ENCODE results near the gene KIF15. TPM values are rescaled to one million over a fixed set of nuclear protein-coding genes. Genes with fewer than 3 reads are reported as not detected.

Gene KIF15, protein sequence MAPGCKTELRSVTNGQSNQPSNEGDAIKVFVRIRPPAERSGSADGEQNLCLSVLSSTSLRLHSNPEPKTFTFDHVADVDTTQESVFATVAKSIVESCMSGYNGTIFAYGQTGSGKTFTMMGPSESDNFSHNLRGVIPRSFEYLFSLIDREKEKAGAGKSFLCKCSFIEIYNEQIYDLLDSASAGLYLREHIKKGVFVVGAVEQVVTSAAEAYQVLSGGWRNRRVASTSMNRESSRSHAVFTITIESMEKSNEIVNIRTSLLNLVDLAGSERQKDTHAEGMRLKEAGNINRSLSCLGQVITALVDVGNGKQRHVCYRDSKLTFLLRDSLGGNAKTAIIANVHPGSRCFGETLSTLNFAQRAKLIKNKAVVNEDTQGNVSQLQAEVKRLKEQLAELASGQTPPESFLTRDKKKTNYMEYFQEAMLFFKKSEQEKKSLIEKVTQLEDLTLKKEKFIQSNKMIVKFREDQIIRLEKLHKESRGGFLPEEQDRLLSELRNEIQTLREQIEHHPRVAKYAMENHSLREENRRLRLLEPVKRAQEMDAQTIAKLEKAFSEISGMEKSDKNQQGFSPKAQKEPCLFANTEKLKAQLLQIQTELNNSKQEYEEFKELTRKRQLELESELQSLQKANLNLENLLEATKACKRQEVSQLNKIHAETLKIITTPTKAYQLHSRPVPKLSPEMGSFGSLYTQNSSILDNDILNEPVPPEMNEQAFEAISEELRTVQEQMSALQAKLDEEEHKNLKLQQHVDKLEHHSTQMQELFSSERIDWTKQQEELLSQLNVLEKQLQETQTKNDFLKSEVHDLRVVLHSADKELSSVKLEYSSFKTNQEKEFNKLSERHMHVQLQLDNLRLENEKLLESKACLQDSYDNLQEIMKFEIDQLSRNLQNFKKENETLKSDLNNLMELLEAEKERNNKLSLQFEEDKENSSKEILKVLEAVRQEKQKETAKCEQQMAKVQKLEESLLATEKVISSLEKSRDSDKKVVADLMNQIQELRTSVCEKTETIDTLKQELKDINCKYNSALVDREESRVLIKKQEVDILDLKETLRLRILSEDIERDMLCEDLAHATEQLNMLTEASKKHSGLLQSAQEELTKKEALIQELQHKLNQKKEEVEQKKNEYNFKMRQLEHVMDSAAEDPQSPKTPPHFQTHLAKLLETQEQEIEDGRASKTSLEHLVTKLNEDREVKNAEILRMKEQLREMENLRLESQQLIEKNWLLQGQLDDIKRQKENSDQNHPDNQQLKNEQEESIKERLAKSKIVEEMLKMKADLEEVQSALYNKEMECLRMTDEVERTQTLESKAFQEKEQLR (N-terminal part only)
- 0.53 TPM for total RNA-seq

DNA sequence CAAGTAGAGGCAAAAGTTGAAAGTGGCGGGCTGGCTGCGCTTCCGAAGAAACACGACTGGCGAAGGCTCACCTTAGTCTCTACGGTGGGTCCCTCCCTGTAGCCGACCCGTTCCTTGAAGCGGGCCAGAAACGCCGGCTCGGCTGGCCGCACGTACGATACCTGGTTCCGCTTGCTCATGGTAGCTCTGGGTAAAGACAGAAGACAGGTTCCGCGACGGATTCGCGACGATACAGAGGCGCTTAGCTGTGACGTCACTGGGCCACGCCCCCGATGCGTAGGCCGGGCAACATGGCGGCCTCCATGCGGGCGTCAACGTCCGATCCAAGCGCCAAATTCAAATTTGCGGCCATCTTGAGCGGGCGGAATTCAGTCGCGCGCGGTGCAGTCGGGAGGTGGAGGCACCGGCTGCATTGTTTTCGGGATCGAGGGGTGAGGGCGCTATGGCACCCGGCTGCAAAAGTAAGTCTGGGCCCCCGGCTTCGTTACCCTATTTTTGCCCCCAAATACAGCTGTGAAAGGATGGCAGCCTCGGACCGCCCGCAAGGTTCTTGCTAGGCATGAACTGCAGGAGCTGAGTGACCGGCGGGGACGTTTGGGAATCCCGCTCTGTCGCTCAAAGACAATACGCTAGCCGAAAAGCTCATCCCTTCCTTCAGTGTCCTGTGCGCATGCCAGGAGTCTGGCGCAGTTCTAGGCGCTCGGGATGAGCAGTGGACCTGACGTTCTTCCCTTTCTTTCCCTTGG, at the start of gene KIF15, which contains the start of gene KIAA1143:
TSS of gene KIF15 (plus strand) at position 371 of the 746 bp plus-strand sequence. CDS start at position 443, 72 bp downstream.
TSS of gene KIAA1143 (minus strand) at position 196 of the 746 bp plus-strand sequence. CDS start at position 179, 17 bp downstream.
- ATAC-seq (peak; percentile 100), DNase-seq (ENCODE audit: low spot score) (peak; percentile 99)
- intact Hi-C loops (cut with DNase I), result no loop called here

DNA sequence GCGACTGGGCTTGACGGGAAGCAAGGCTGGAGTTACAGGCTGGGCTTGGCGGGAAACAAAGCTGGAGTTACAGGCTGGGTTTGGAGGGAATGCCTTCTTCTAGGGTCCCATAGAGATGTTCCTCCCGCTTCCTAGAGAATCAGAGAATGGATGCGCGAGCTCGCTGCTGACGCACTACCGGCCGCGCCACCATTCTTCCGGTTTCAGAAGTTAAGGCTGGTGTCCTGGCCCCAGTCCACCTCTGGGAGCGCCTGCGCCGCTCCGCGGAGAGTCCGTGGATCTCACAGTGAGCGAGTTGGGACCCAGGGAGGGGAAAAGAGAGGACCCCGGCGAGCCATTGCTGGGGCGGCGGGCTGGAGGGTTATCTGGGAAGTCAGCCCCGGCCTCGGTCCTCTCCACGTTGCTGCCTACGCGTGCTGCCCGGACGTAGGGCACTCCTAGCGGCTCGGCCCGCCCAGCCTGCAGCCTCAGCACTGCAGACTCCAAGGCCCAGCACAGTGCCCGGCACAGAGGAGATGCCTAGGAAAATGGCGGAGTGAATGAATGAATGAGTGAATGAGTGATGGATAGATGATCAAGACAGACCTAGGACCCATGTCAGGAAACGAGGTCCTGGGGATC, 49.0 kb upstream of the KIF15 start, which contains the start of gene ZNF502:
TSS of gene ZNF502 (plus strand) at position 206 of the 621 bp plus-strand sequence. CDS start 7,602 bp downstream, outside the sequence.
- intact Hi-C loops (cut with DNase I), result no loop called here
- DNase-seq (ENCODE audit: low spot score) (peak; percentile 89), ATAC-seq (peak; percentile 99)

DNA sequence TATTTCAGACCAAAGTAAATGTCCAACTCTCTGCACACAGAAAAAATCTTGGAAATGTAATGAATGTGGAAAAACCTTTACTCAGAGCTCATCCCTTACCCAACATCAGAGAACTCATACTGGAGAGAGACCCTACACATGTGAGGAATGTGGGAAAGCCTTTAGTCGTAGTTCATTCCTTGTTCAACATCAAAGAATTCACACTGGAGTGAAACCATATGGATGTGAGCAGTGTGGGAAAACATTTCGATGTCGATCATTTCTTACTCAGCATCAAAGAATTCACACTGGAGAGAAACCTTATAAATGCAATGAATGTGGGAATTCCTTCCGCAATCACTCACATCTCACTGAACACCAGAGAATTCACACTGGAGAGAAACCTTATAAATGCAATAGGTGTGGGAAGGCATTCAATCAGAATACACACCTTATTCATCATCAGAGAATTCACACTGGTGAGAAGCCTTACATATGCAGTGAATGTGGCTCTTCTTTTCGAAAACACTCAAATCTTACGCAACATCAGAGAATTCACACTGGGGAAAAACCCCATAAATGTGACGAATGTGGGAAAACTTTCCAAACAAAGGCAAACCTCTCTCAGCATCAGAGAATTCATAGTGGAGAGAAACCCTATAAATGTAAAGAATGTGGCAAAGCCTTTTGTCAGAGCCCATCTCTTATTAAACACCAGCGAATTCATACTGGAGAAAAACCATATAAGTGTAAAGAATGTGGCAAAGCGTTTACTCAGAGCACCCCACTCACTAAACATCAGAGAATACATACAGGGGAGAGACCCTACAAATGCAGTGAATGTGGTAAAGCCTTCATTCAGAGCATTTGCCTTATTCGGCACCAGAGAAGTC, 40.1 kb upstream of the KIF15 start:
- no peak for ATAC-seq
- intact Hi-C loops (cut with DNase I), result no loop called here

DNA sequence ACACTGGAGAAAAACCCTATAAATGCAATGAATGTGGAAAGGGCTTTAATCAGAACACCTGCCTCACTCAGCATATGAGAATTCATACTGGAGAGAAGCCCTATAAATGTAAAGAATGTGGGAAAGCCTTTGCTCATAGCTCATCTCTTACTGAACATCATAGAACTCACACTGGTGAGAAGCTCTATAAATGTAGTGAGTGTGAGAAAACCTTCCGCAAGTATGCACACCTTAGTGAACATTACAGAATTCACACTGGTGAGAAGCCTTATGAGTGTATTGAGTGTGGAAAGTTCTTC, 39.5 kb upstream of the KIF15 start:
- no peak for ATAC-seq
- intact Hi-C loops (cut with DNase I), result no loop called here
- no peak for DNase-seq (ENCODE audit: low spot score)

More for the DNA sequence above, 40.1 kb upstream of the KIF15 start:
- DNase-seq (ENCODE audit: low spot score), result no peak

DNA sequence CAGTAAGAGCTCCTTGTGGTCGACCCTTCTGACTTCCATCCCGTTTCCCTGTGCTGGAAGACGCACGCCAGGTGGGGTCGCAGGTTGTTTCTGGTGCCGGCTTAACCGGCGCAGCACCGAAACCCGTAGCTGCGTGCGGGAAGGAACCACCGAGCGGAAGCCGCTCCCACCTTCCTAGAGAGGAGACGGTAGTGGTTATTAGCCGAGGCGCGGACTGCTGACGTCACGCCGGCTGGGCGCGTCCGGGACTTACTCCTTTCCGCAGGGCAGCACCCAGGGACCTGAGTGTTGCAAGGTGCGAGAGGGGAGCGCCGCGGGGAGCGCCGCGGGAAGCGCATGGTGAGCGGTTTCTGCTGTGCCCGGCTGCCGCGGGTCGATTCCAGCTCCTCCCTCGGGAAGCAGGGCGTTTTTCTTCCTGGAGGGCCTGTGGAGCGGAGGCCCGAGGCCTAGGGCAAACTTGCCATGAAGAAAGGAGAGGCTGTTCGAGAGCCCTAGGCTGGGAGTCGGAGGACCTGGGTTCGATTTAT, 32.1 kb upstream of the KIF15 start, which contains the start of gene ZNF501:
TSS of gene ZNF501 (plus strand) at position 252 of the 527 bp plus-strand sequence. CDS start 4,787 bp downstream, outside the sequence.
- intact Hi-C loops (cut with DNase I), result no loop called here
- DNase-seq (ENCODE audit: low spot score) (peak; percentile 94), ATAC-seq (peak; percentile 100)

DNA sequence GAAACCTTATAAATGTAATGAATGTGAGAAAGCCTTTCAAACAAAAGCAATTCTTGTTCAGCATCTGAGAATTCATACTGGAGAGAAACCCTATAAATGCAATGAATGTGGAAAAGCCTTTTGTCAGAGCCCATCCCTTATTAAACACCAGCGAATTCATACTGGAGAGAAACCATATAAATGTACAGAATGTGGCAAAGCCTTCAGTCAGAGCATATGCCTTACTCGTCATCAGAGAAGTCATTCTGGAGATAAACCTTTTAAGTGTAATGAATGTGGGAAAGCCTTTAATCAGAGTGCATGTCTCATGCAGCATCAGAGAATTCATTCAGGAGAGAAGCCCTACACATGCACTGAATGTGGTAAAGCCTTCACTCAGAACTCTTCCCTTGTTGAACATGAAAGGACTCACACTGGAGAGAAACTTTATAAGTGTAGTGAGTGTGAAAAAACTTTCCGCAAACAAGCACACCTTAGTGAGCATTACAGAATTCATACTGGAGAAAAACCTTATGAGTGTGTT, 26.9 kb upstream of the KIF15 start:
- ATAC-seq (no peak), DNase-seq (ENCODE audit: low spot score) (no peak)
- intact Hi-C loops (cut with DNase I), result no loop called here

DNA sequence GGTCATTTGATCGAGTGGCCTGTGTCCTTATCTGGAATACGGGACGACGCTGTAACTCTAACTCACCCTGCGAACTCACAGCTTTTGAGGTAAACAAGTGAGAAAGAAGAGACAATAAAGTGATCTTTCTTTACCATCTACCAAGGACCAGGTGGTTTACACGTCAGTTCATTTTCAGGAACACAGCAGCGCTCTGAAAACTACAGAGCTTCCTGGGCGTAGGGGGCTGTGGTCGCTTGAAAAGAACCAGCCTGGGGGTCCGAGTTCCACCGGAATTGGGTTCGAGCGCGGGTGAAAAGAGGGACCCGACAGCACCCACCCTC, 532 bp upstream of the KIF15 start:
- ATAC-seq (no peak), DNase-seq (ENCODE audit: low spot score) (no peak)
- intact Hi-C loops (cut with DNase I), result no loop called here

DNA sequence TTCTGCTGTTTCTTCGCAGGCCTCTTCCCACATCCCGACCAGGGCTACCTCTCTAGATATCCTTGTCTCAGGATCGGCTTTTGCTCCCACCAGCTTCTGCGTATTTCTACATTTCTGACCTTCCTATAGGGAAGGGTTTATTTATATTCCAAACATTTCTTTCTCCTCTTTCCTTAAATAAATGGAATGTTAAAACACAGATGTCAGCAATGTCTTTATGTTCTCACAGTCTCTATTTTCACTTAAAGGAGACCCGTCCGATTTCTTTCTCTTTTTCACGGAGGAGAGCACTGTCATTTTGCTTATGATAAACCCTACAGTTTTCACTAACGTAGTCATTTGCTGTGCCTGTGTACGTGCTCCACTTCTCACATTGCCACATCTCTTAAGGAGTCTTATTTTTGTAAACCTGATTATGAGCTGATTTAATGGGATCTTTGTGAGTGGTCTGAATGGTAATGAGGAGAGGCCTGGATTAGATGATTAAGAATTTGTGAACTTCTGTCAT, 630 bp downstream of the KIF15 start:
- intact Hi-C loops (cut with DNase I), result no loop called here
- ATAC-seq, result no peak
- no peak for DNase-seq (ENCODE audit: low spot score)

DNA sequence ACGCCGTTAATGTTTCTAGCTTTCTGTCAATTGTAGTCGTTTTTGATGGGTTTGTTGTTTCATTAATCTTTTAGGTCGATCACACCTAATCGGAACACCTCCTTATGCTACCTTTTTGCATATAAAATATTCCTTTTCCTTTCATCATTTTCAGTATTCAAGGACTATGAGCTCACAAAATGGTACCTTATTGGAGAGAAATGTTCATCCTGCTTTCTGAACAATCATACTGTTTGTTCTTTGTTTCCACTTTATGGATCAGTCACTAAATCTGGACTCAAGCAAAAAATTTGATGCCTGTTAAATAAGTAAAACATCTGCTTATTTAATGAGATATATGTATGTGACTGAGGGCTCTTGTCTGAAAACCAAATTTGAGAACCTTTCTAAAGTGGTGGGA, 1.1 kb downstream of the KIF15 start:
- intact Hi-C loops (cut with DNase I), result no loop called here
- DNase-seq (ENCODE audit: low spot score), result no peak
- no peak for ATAC-seq

DNA sequence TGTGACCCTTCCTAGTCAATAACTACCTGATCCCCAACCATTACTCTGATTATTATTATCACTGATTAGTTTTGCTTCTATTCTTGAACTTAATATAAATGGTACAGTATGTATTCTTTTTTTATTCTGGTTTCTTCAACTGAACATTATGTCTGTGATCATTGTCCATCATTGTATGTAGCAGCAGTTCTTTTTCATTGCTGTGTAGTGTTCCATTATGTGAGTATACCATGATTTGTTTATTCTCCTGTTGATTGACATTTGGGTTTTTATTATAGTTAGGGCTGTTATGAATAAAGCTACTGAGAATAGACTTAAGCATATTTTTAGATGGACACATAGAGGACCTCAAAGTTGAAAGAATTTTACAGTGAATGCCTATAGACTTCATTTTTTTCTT, 2.7 kb downstream of the KIF15 start:
- intact Hi-C loops (cut with DNase I), result no loop called here
- no peak for ATAC-seq
- no peak for DNase-seq (ENCODE audit: low spot score)

DNA sequence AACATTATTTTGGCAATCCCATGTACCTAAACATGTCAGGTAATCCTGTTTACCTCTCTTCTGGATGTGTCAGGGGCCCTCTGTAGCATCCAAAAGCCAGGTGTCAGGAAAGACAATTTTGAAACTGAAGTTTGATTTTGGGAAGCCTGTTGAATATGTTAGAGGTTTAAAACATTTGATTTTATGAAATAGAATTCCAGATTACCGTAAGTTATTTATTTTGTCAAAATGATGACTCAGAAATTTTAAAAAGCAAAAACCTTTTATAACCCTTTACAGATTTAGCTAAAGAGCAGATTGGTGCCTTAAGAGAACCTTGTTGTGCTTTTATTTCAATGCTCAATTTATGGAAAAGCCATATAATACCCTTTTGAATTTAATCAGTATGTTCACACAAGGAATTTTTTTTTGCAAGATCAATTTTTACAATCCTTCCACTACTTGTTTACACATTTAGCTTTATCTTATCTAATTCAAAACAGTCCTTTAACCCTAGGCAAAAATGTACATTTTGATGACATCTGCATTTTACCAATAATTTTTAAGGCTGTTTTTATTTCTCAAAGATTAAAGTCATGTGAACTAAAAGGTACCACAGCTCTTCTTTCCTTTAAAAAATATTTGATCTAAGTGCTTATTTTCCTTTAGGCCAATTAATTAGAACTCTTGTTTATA, 10.0 kb downstream of the KIF15 start:
- ATAC-seq (no peak), DNase-seq (ENCODE audit: low spot score) (no peak)
- intact Hi-C loops (cut with DNase I), result loop anchor here (5.0 kb wide), 1 partner anchor 974 kb away; no protein-coding TSS in a partner anchor

DNA sequence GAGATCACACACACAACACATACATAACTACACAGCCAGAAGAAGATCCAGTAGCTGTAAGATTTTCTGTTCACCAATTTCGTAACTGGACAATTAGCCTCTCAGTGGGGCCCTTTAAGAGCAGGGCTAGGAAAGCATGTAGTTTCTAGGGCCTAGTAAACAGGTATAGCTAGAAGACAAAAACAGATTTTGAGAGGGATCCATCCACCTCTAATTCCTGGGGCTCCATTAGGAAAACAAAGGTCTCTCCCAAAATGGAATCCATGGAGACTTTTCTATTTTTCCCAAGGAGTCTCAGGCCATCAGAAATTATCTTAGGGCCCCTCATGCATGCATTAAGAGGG, 10.5 kb downstream of the KIF15 start:
- intact Hi-C loops (cut with DNase I), result loop anchor here (5.0 kb wide), 1 partner anchor 975 kb away; no protein-coding TSS in a partner anchor
- DNase-seq (ENCODE audit: low spot score), result no peak

DNA sequence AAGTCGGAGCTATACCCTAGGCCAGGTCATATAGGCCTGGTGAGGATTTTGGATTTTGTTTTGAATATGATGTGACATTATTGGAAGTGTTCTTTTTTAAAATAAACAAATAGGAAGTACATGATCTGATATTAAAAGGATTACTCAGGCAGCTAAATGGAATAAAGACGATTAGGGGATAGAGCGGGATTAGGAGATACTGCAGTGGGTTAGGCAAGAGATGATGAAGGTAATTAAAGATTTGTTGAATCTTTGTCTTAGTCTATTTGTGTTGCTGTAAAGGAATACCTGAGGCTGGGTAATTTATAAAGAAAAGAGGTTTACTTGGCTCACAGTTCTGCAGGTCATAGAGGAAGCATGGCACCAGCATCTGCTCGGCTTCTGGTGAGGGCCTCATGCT, 21.3 kb downstream of the KIF15 start:
- DNase-seq (ENCODE audit: low spot score), result no peak
- no peak for ATAC-seq
- intact Hi-C loops (cut with DNase I), result no loop called here

More for the DNA sequence above, 10.5 kb downstream of the KIF15 start:
- no peak for ATAC-seq

DNA sequence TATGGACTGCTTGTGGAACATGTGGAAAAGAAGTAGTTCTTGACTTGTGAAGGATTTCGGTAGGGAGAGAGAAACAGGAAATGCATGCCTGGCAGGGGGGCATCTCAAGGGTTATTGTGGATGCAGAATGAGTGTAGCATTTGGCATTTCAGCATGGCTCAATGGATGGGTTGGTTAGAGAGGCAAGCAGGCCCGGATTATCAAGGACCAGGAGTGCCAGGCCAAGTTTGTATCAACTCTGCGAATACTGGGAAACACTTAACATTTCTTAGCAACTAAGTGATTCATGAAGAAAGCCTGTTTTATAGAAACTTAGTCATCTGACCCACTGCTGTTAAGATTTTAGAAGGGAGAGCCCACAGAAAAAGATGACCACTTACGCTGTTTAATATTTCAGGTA, 33.6 kb downstream of the KIF15 start:
- ATAC-seq (no peak), DNase-seq (ENCODE audit: low spot score) (no peak)
- intact Hi-C loops (cut with DNase I), result no loop called here

DNA sequence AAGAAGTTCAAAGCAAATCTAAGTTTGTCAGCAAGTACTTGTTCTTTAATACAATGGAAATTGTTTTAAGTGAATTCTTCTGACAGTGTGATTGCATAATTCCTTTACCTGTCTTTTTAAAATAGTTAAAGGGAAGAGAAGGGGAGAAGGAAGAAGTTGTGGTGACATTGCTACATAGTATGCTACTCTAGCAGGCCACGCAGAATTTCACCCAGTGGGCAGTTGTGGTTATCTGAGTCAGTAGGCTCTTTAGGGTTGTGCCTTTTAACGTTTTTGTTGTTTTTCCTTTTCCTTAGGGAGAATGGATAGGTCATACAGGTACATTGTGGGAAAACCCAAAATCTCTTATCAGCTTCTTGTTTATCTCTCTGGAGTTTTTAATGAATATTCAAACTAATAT, 40.4 kb downstream of the KIF15 start:
- DNase-seq (ENCODE audit: low spot score), result no peak
- ATAC-seq, result no peak
- intact Hi-C loops (cut with DNase I), result no loop called here

DNA sequence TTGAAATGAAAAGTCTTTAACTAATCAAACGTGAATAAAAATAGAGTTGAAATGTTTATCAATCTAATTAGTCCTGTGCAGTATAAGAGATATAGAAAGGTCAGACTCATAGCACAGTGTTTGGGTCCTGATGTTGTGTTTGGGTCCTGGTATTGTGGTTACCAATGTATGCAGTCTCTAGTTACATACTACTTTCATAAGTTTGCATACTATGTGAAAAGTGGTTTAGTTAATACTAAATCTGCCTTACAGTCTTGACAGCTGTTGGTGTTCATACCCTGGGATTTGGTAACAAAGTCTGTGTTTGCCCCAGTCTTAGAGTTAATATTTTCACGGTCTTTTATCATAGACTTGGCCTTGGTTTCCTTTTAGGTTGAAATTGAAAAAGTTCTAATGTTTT, 41.7 kb downstream of the KIF15 start:
- ATAC-seq (no peak), DNase-seq (ENCODE audit: low spot score) (no peak)
- intact Hi-C loops (cut with DNase I), result no loop called here
